Upper lobe of right lung (tissue), 1 donor: Measurements from ENCODE around the gene TENM3. TPM values are rescaled to one million over a fixed set of nuclear protein-coding genes. Genes with fewer than 3 reads are reported as not detected.
"Not testable (repeated sequence)": the region's sequence is repeated elsewhere in the genome, so short reads cannot be mapped to it uniquely, and the experiment has no call there.

Source experiments
- ATAC-seq: fragments of 200-7000 bp; cut with Tn5 transposase; one replicate; pipeline ENCODE4 v1.9.1; 2020; ENCODE audit warnings: mild to moderate bottlenecking, moderate library complexity
- DNase-seq: peaks from one replicate; pipeline ENCODE4 v3.0.0-alpha.2; 2020
- H3K27ac ChIP-seq: fragments of 200-600 bp; one replicate; pipeline ENCODE4 v1.8.0; 2022
- H3K27me3 ChIP-seq: fragments of 200-600 bp; one replicate; pipeline ENCODE4 v1.8.0; 2022; ENCODE audit warnings: mild to moderate bottlenecking
- H3K36me3 ChIP-seq: fragments of 200-600 bp; one replicate; pipeline ENCODE4 v1.8.0; 2022
- H3K4me1 ChIP-seq: fragments of 200-600 bp; one replicate; pipeline ENCODE4 v1.8.0; 2022
- H3K4me3 ChIP-seq: fragments of 200-600 bp; one replicate; pipeline ENCODE4 v1.8.0; 2022; ENCODE audit warnings: mild to moderate bottlenecking
- H3K9me3 ChIP-seq: fragments of 200-600 bp; one replicate; pipeline ENCODE4 v1.8.0; 2022
- intact Hi-C: fragments of 100-400 bp; cut with DNase I; formaldehyde crosslinking; loops from one replicate; pipeline ENCODE4 v1.11.0; 2022
- long read RNA-seq: library from polyadenylated mRNA; unstranded; transcript quantifications from one replicate; pipeline ENCODE4 v2.0.0, GENCODE V29; 2021
- total RNA-seq: library from RNA; stranded (reverse); fragmentation: NEBNext Ultra II Directional; extraction: Animal tissue kit (Norgen Biotek cat#: 25700); gene quantifications from one replicate; pipeline ENCODE4 v1.2.1, GENCODE V29; 2021
- TF ChIP-seq, protein P1 (sequence below): fragments of 200-600 bp; IDR thresholded peaks from one replicate; pipeline ENCODE4 v1.8.0; 2022; ENCODE audit warnings: antibody characterized with exemption
- donor health status: DM: no; HTN: yes; CAD: no; lungs with severe emphysema.

The TENM3 gene
- 5.6 TPM for total RNA-seq
- long read RNA-seq: 0 reads

DNA sequence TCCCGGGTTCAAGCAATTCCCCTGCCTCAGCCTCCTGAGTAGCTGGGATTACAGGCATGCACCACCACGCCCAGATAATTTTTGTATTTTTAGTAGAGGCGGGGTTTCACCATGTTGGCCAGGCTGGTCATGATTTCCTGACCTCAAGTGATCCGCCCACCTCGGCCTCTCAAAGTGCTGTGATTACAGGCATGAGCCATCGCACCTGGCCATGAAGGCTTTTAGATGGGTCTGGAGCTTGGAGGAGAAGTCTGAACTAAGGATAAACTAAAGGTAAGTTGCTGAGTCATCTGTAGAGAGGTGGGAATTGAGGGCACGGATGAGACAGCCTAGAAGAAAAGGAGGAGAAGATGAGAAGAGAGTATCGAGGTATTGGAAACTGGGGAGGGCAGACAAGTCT, at the start of gene TENM3:
TENM3 (plus strand) TSS at position 199 of the 400 bp plus-strand sequence. CDS start 80,619 bp downstream, outside the sequence.
- H3K4me3 ChIP-seq, H3K36me3 ChIP-seq, H3K4me1 ChIP-seq, H3K9me3 ChIP-seq, H3K27ac ChIP-seq, DNase-seq, ATAC-seq, intact Hi-C loops, H3K27me3 ChIP-seq: not testable (repeated sequence)

GRCh38 chr4:182194091-182194824, 48.9 kb upstream of the TENM3 start:
- TF ChIP-seq, protein P1, sequence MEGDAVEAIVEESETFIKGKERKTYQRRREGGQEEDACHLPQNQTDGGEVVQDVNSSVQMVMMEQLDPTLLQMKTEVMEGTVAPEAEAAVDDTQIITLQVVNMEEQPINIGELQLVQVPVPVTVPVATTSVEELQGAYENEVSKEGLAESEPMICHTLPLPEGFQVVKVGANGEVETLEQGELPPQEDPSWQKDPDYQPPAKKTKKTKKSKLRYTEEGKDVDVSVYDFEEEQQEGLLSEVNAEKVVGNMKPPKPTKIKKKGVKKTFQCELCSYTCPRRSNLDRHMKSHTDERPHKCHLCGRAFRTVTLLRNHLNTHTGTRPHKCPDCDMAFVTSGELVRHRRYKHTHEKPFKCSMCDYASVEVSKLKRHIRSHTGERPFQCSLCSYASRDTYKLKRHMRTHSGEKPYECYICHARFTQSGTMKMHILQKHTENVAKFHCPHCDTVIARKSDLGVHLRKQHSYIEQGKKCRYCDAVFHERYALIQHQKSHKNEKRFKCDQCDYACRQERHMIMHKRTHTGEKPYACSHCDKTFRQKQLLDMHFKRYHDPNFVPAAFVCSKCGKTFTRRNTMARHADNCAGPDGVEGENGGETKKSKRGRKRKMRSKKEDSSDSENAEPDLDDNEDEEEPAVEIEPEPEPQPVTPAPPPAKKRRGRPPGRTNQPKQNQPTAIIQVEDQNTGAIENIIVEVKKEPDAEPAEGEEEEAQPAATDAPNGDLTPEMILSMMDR: no peak
- ATAC-seq (no peak), DNase-seq (no peak)
- Histone ChIP-seq H3K27me3 (no peaks in the 10 kb centered on the region), H3K4me1 (no peaks in the 10 kb centered on the region), H3K4me3 (no peak overlapping the region), H3K9me3 (no peaks in the 10 kb centered on the region), H3K36me3 (no peaks in the 10 kb centered on the region), H3K27ac (no peak overlapping the region)
- intact Hi-C loops: no loop called here

GRCh38 chr4:182197611-182198010, 45.6 kb upstream of the TENM3 start:
- no peak for ATAC-seq
- H3K4me3 ChIP-seq: no peak overlapping the region
- H3K9me3 ChIP-seq: no peaks in the 10 kb centered on the region
- no peaks in the 10 kb centered on the region for H3K27me3 ChIP-seq
- H3K4me1 ChIP-seq: no peaks in the 10 kb centered on the region
- H3K27ac ChIP-seq: no peak overlapping the region
- no peaks in the 10 kb centered on the region for H3K36me3 ChIP-seq
- DNase-seq: no peak
- TF ChIP-seq, protein P1: no peak
- intact Hi-C loops: no loop called here

- Histone ChIP-seq H3K4me3 (no peak overlapping the region), H3K9me3 (no peaks in the 10 kb centered on the region), H3K27ac (no peak overlapping the region), H3K36me3 (no peaks in the 10 kb centered on the region), H3K4me1 (no peaks in the 10 kb centered on the region), H3K27me3 (no peaks in the 10 kb centered on the region)
- TF ChIP-seq, protein P1: no peak
- ATAC-seq: no peak
- intact Hi-C loops: no loop called here
- no peak for DNase-seq
These were observed 41.3 kb upstream of the TENM3 start for GRCh38 chr4:182201871-182202270.

- Histone ChIP-seq H3K4me1 (no peaks in the 10 kb centered on the region), H3K9me3 (no peaks in the 10 kb centered on the region), H3K4me3 (no peak overlapping the region), H3K36me3 (no peaks in the 10 kb centered on the region), H3K27me3 (no peaks in the 10 kb centered on the region), H3K27ac (no peak overlapping the region)
- TF ChIP-seq, protein P1: no peak
- intact Hi-C loops: no loop called here
- DNase-seq (no peak), ATAC-seq (no peak)
These were observed 40.6 kb upstream of the TENM3 start for GRCh38 chr4:182202650-182203049.

DNA sequence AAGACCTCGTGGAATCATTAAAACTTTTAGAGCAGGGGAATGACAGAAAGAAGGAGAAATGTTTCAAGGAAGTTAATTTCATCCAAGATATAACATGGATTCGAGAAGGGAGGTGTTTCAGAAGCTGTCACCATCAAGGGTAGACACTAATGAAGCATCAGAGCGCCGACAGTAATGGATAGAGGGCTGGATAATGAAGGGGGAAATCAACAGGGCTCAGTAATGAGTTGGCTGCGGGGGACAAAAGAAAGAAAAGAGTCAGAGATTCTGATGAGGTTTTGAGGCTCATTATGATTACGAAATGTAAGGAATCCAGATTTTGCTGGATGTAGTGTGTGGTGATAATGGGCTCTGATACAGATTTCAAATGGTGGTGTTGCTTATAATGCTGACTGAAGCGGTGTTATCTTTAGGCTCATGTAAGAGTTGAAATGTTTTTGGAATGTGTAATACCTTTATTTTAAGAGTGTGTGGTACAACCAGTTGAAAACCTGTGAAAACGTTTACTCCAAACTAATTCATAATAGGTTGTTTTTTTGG, 39.3 kb upstream of the TENM3 start:
- no peaks in the 10 kb centered on the region for H3K36me3 ChIP-seq
- H3K27me3 ChIP-seq: no peaks in the 10 kb centered on the region
- DNase-seq (no peak), ATAC-seq (no peak)
- H3K4me3 ChIP-seq: no peak overlapping the region
- H3K27ac ChIP-seq: no peak overlapping the region
- TF ChIP-seq, protein P1: no peak
- intact Hi-C loops: no loop called here
- H3K4me1 ChIP-seq: no peaks in the 10 kb centered on the region
- H3K9me3 ChIP-seq: no peaks in the 10 kb centered on the region
